Activated naive CD4-positive, alpha-beta T cell treated with anti-CD3 and anti-CD28 coated beads for 36 hours (primary cell): Measurements from ENCODE around the gene MS4A12. TPM values are rescaled to one million over a fixed set of nuclear protein-coding genes. Genes with fewer than 3 reads are reported as not detected.
"Not testable (repeated sequence)": the region's sequence is repeated elsewhere in the genome, so short reads cannot be mapped to it uniquely, and the experiment has no call there.

ENCODE experiments used
- CTCF ChIA-PET: fragments of 350-600 bp; sonication (Branson Sonifier 250); formaldehyde crosslinking; loops from one replicate; lab custom pipeline; 2021; ENCODE audit warnings: antibody characterized with exemption; lab: Charles Lee
- DNase-seq: peaks from one replicate; pipeline ENCODE4 v3.0.0-alpha.2; 2020
- H3K27ac Mint-ChIP-seq: one replicate; pipeline ENCODE4 v1.8.0; 2021; ENCODE audit warnings: mild to moderate bottlenecking, mixed read lengths
- H3K27me3 Mint-ChIP-seq: one replicate; pipeline ENCODE4 v1.8.0; 2021; ENCODE audit warnings: low read depth, mixed read lengths
- H3K36me3 Mint-ChIP-seq: one replicate; pipeline ENCODE4 v1.8.0; 2021; ENCODE audit warnings: low read depth, mixed read lengths
- H3K4me1 Mint-ChIP-seq: one replicate; pipeline ENCODE4 v1.8.0; 2021; ENCODE audit warnings: low read depth, mixed read lengths
- H3K4me3 Mint-ChIP-seq: one replicate; pipeline ENCODE4 v1.8.0; 2021; ENCODE audit warnings: mild to moderate bottlenecking, moderate library complexity, mixed read lengths
- H3K9me3 Mint-ChIP-seq: one replicate; pipeline ENCODE4 v1.8.0; 2021; ENCODE audit warnings: mixed read lengths
- intact Hi-C: fragments of 100-400 bp; cut with micrococcal nuclease; formaldehyde crosslinking; loops from one replicate; pipeline ENCODE4 v1.15.1; 2023
- total RNA-seq, 2 experiments: library from RNA; stranded (reverse); gene quantifications; one replicate each; pipeline ENCODE4 v1.2.3, GENCODE V29; 2021

MS4A12 gene
- total RNA-seq, 2 experiments from 2014 or later: not detected

DNA sequence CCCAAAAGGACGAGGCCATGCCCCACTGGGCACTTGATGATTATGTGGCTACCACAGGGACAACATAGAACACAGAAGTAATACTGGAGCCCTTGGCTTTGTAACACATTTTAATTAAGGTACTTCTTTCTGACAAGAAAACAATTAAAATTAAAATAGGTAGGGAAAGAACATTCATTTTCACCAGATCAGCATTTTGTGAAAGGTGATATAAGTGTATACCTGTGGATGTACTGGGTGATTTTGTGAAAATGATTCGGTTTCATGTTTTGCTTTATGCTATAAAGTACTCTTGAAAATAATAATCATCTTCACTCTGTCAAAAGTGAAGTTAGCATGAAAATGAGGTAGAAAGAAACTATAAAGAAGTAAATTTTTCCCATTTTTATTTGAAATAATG lies 876 bp downstream of the MS4A12 start:
- CTCF ChIA-PET: no interaction called here
- peaks cover 3% of the 10 kb centered on the region for H3K27me3 Mint-ChIP-seq
- DNase-seq: no peak
- no peak overlapping the region for H3K27ac Mint-ChIP-seq
- no peaks in the 10 kb centered on the region for H3K36me3 Mint-ChIP-seq
- intact Hi-C loops: no loop called here
- H3K4me1 Mint-ChIP-seq: no peaks in the 10 kb centered on the region
- no peaks in the 10 kb centered on the region for H3K9me3 Mint-ChIP-seq
- H3K4me3 Mint-ChIP-seq: no peak overlapping the region

DNA sequence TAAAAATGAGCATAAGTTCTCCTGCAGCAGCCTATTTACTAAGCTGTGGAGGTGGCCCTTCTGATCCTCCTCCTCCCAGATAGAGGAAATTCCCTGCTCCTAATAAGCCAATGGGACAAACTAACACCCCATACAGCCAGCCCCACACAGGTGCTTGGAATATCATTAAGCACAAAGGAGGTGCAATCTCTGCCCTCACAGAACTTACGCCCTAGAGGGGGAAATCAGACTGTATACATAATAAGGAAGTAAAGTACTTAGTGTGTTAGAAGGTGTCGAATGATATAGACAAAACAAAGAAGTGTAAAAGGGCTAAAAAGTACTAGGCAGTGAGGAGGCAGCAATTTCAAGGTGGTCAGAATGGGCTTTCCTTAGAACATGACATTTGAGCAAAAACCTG lies 5.8 kb downstream of the MS4A12 start:
- CTCF ChIA-PET: interaction anchor here (1.4 kb wide), 1 partner anchor 135 kb away, joined by 3 read pairs; no protein-coding TSS in a partner anchor
- intact Hi-C loops: no loop called here
- Mint-ChIP-seq H3K9me3 (no peaks in the 10 kb centered on the region), H3K4me3 (no peak overlapping the region), H3K27ac (no peak overlapping the region), H3K4me1 (peaks cover 5% of the 10 kb centered on the region), H3K27me3 (peaks cover 6% of the 10 kb centered on the region), H3K36me3 (no peaks in the 10 kb centered on the region)
- no peak for DNase-seq

DNA sequence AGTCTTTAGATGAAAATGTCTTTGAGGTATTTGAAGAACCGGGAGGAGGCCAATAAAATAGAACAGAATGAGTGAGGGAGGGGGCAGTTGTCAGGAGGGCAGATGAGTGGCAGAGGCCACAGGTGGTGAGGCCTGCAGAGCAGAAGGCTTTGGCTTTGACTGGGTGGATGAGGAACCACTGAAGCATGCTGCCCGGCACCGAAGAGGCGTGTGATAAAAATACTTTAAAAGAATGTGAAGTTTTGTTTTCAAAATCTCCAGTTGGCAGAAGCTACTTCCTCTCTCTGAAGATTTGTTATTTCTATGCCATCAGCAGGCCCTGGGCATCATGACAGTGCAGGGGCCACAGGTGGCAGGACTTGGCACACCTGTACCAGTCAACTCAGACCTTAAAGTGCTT lies 6.3 kb downstream of the MS4A12 start:
- peaks cover 6% of the 10 kb centered on the region for H3K27me3 Mint-ChIP-seq
- DNase-seq: peak; percentile 36

DNA sequence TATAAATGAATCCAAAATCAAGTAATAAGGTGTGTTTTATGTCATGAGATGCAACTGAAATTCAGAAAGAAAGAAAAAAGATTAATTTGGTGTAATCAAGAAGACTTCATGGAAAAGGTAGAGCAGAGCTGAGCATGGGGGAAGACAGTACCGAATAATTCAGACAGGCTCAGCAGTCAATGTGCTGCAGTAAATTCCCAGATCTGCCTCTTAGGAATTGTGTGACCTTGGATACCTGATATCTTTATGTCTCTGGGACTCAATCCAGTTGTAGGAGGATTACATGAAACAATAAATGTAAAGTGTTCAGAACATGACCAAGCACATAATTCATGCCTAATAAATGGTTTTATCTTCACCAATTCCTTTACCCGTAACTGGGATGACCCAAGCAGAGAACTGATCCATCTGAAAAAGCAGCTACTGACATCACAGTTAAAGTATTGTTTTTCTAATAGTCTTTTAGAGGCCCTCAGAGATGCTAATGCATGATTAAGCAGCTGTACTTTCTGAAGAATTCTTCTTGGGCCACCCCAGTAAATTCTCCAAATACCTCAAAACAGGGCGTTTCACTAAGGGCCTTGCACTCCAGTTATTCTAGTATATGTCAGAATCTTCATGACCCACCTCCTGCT lies 7.8 kb downstream of the MS4A12 start:
- CTCF ChIA-PET: no interaction called here
- Mint-ChIP-seq H3K9me3 (no peaks in the 10 kb centered on the region), H3K27me3 (peaks cover 3% of the 10 kb centered on the region), H3K4me3 (no peak overlapping the region), H3K27ac (no peak overlapping the region), H3K4me1 (peaks cover 10% of the 10 kb centered on the region), H3K36me3 (no peaks in the 10 kb centered on the region)
- intact Hi-C loops: no loop called here
- DNase-seq: no peak

More for the DNA sequence above, 6.3 kb downstream of the MS4A12 start:
- CTCF ChIA-PET: interaction anchor here (1.4 kb wide), 1 partner anchor 135 kb away, joined by 3 read pairs; no protein-coding TSS in a partner anchor
- peaks cover 5% of the 10 kb centered on the region for H3K4me1 Mint-ChIP-seq
- H3K9me3 Mint-ChIP-seq: no peaks in the 10 kb centered on the region
- H3K36me3 Mint-ChIP-seq: no peaks in the 10 kb centered on the region
- H3K27ac Mint-ChIP-seq: no peak overlapping the region
- intact Hi-C loops: no loop called here
- H3K4me3 Mint-ChIP-seq: no peak overlapping the region

DNA sequence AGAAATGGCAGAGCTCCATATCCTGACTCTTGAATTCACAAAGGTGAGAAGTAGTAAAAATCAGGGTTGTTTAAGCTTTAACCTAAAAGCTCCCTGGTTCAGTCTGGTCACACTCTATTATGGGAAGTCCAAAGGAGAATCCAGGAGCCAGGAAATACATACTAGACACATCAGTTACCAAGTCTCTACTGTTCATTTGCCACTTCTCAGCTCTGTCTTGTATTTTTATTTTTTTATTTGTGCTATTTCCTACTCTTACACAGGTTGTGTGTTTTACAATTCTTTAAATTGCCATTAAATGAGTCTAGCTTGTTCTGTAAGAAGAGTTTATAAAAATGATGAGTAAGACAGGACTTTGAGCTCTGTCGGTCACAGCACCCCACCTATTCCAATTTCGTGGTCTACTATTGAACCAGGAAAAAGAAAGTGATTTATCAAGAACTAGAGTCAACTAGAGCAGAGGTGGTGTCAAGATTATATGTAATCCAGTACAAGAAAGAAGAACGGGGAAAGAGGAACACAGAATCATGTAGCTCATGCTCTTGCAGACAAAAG lies 9.7 kb downstream of the MS4A12 start:
- CTCF ChIA-PET: no interaction called here
- H3K27me3 Mint-ChIP-seq: peaks cover 3% of the 10 kb centered on the region
- no peak overlapping the region for H3K4me3 Mint-ChIP-seq
- intact Hi-C loops: no loop called here
- no peaks in the 10 kb centered on the region for H3K36me3 Mint-ChIP-seq
- no peak overlapping the region for H3K27ac Mint-ChIP-seq
- DNase-seq: no peak
- peaks cover 10% of the 10 kb centered on the region for H3K4me1 Mint-ChIP-seq
- no peaks in the 10 kb centered on the region for H3K9me3 Mint-ChIP-seq

DNA sequence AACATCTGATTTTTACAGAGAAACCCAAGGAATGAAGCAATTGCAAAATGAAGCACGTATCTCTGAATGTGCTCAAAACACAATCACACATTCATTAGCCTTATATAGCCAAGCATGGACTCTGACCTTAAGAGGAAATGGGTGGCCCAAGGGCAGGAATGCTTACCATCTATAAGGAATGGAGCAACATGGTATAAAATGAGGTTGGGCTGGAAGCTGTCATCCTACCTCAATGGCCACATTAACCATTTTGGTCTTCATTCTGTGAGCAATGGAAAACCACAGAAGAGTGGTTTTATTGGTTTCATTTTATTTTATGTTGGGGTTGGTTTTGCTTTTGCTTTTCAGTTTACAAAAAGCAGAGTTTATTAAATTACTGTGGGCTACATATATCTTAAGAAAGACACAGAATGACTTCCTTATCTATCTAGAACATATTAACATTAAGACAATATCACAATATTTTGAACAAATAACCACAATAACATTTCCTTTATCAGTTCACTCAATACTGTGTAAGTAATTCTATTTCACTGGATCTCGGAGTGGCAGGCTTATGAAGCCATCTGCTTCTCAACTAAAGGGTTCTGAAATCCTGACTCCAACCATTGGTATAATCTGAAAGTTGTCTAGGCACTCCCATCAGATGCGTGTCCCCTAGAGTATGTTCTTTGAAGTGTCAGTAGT lies 11.8 kb downstream of the MS4A12 start:
- intact Hi-C loops: no loop called here
- peaks cover 2% of the 10 kb centered on the region for H3K27me3 Mint-ChIP-seq
- no peak overlapping the region for H3K4me3 Mint-ChIP-seq
- CTCF ChIA-PET: interaction anchor here (0.6 to 1.6 kb wide), 3 partner anchors 58 to 162 kb away, joined by 3 to 6 read pairs (median 6); no protein-coding TSS in a partner anchor
- no peak overlapping the region for H3K27ac Mint-ChIP-seq
- H3K4me1 Mint-ChIP-seq: peaks cover 6% of the 10 kb centered on the region
- peak; percentile 6 for DNase-seq
- peaks cover 2% of the 10 kb centered on the region for H3K9me3 Mint-ChIP-seq
- no peaks in the 10 kb centered on the region for H3K36me3 Mint-ChIP-seq

DNA sequence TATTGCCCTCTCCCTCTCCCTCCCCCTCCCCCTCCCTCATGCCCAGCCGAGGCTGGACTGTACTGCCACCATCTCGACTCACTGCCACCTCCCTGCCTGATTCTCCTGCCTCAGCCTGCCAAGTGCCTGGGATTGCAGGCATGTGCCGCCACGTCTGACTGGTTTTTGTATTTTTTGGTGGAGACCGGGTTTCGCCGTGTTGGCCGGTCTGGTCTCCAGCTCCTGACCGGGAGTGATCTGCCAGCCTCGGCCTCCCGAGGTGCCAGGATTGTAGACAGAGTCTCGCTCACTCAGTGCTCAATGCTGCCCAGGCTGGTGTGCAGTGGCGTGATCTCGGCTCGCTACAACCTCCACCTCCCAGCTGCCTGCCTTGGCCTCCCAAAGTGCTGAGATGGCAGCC lies 17.0 kb downstream of the MS4A12 start:
- H3K27me3 Mint-ChIP-seq, H3K9me3 Mint-ChIP-seq, DNase-seq, intact Hi-C loops, CTCF ChIA-PET, H3K27ac Mint-ChIP-seq, H3K4me3 Mint-ChIP-seq, H3K36me3 Mint-ChIP-seq, H3K4me1 Mint-ChIP-seq: not testable (repeated sequence)

DNA sequence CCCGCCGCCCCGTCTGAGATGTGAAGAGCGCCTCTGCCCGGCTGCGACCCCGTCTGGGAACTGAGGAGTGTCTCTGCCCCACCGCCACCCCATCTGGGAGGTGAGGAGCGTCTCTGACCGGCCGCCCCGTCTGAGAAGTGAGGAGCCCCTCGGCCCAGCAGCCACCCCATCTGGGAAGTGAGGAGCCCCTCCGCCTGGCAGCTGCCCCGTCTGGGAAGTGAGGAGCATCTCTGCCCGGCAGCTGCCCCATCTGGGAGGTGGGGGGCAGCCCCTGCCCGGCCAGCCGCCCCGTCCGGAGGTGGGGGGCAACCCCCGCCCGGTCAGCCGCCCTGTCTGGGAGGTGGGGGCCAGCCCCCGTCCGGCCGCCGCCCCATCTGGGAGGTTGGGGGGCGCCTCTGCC lies 17.6 kb downstream of the MS4A12 start:
- CTCF ChIA-PET, H3K4me1 Mint-ChIP-seq, H3K9me3 Mint-ChIP-seq, H3K4me3 Mint-ChIP-seq, DNase-seq, H3K36me3 Mint-ChIP-seq, H3K27ac Mint-ChIP-seq, H3K27me3 Mint-ChIP-seq, intact Hi-C loops: not testable (repeated sequence)

DNA sequence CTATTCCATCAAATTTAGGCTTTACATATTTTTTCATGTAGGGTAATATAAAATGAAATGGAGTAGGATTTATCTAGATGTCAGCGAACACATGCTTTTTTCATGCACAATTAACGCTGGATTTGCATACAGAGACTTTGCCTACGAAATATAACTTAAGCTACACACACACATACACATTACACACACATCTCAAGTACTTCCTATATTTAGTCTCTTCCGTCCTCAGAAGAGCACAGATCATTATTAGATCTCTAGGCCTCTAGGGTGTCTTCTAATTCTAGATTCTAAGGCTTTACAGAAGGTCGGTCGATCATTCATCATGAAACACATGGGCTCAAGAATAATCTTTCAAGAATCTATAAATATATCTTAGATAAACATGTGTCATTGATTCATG lies 18.8 kb downstream of the MS4A12 start:
- no peaks in the 10 kb centered on the region for H3K36me3 Mint-ChIP-seq
- H3K4me3 Mint-ChIP-seq: no peak overlapping the region
- H3K27me3 Mint-ChIP-seq: peaks cover 2% of the 10 kb centered on the region
- intact Hi-C loops: no loop called here
- peaks cover 2% of the 10 kb centered on the region for H3K9me3 Mint-ChIP-seq
- no peaks in the 10 kb centered on the region for H3K4me1 Mint-ChIP-seq
- no peak for DNase-seq
- CTCF ChIA-PET: interaction anchor here (0.7 kb wide), 1 partner anchor 1170 kb away, joined by 4 read pairs; no protein-coding TSS in a partner anchor
- no peak overlapping the region for H3K27ac Mint-ChIP-seq

DNA sequence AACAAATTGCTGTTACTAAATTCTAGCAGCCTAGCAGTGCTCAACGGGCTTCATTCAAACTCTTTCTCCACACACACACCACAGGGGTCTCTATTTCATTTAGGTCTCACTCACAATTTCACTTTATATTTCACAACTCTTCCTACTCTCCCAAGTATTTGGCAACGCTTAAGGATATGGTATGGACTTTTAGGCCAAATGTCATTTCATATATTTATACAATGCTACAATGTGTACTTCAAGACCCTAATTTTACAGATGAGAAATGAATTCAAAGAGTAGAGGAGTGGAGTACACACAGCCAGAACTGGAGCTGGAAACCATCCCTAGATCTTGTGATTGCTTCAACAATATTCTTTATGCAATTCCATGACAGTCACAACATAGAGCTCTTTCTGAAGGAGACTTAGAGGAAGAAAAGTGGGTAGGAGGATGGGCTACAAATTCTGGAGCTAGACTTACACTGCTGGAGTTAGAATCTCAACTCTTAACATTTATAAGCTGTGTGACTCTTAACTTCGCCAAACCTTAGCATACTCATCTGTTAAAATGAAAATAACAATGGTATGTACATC lies 20.2 kb downstream of the MS4A12 start:
- Mint-ChIP-seq H3K9me3 (peaks cover 2% of the 10 kb centered on the region), H3K4me3 (no peak overlapping the region), H3K27me3 (peaks cover 2% of the 10 kb centered on the region), H3K27ac (no peak overlapping the region), H3K4me1 (no peaks in the 10 kb centered on the region), H3K36me3 (no peaks in the 10 kb centered on the region)
- no peak for DNase-seq
- intact Hi-C loops: no loop called here
- CTCF ChIA-PET: no interaction called here

DNA sequence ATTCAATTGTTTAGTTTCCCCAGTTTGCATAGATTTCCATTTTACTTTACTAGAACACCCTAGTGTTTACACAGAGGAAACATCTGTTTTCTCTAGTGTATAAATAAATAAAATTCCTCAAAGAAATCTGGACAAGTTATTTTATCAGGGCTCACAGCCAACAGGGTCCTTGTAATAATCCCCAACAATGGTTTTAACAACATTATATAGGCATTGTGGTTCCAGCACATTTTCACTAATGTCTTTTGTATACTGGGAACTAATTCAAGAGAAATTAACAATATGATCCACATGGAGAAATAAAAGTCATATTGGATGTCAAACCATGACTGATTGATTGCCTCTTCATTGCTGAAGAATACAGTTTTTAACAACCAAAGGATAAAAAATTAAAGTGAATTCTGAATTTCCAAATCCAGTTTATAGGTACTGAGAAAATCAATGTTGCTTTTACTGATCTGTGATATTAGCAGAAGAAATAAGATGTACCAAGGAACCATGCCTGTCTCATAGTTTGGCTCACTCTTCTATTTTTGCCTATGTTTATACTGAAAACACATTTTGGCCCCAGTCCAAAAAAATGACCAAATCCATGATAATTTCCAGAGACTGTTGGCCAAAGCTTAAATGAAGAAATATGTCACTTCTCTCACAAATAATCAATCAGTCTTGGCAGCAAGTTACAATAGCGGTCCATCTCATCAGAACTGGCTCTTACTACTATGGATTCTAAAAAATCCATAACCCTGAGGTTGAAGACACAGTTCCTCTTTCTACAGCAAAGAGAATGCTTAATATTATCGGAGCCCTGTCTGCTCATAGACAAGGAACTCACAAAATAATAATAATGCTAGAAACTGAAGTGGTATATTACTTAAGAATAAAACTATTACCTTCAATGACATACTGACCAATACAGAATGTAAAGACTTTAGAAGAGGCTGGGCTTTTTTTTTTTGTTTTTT lies 21.2 kb downstream of the MS4A12 start:
- Mint-ChIP-seq H3K27me3 (peaks cover 2% of the 10 kb centered on the region), H3K27ac (no peak overlapping the region), H3K36me3 (no peaks in the 10 kb centered on the region), H3K4me3 (no peak overlapping the region), H3K9me3 (peaks cover 2% of the 10 kb centered on the region), H3K4me1 (no peaks in the 10 kb centered on the region)
- CTCF ChIA-PET: no interaction called here
- DNase-seq: no peak
- intact Hi-C loops: no loop called here
